ENCODE measurements around the gene SUV39H1. TPM values are rescaled to one million over a fixed set of nuclear protein-coding genes. Genes with fewer than 3 reads are reported as not detected.

SUV39H1 gene
- total and polyA plus RNA-seq, 2 of the 13 experiments (the other 11 are each of a cell fraction or from before 2014, with no cell fraction given): 5.2 to 10.1 TPM

DNA sequence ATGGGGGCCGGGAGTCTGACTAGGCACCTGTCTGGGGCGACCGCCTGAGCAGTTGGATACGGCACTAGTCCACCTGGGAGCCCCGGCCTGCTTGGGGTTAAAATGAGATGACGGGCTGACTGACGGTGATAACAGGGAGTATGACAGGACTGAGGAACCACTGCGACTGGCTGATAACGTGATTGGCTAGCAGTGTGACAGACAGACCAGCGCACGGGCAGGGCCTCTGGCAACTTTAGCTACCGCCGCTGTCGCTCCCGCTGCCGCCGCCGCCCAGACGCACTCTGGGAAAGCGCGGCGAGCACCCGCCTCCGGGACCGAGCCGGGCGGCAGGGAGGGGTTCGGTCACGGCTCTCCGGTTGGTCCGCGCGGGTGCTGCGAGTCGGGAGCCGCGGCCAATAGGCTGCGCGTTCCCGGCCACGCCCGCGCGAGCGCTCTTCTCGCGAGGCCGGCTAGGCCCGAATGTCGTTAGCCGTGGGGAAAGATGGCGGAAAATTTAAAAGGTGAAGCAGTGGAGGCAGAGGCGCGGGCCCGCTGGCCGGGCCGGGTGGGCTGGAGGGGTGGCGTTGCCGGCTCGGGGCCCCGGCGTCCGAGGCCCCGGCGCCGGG lies at the start of gene SUV39H1 (continued):
- TF ChIP-seq POLR2G (IDR thresholded peaks at IDR 0.05; ENCODE audit: low read depth, low read length) (peak; percentile 65), SKI (IDR thresholded peaks at IDR 0.05; ENCODE audit: partially characterized antibody) (peak; percentile 26), CAMTA2 (CRISPR knock-in tag; IDR thresholded peaks at IDR 0.05; ENCODE audit: borderline replicate concordance) (no peak), SAP130 (CRISPR knock-in tag; IDR thresholded peaks at IDR 0.05; ENCODE audit: low read depth) (peak; percentile 86), ZFP36L1 (CRISPR knock-in tag; IDR thresholded peaks at IDR 0.05) (peak; percentile 40; the same call in 1 of the 2 replicates), ZNF230 (CRISPR knock-in tag; IDR thresholded peaks at IDR 0.05) (no peak), SMC3 (IDR thresholded peaks at IDR 0.05; ENCODE audit: low read length) (no peak), CBX2 (IDR thresholded peaks at IDR 0.05; ENCODE audit: low read depth, low read length) (no peak), CBX2 (CRISPR knock-in tag; IDR thresholded peaks at IDR 0.05; ENCODE audit: low read depth) (no peak), ZNF772 (CRISPR knock-in tag; IDR thresholded peaks at IDR 0.05) (no peak), RBFOX2 (IDR thresholded peaks at IDR 0.05; ENCODE audit: low read depth, low read length) (peak; percentile 77), ZSCAN31 (CRISPR knock-in tag; IDR thresholded peaks at IDR 0.05; ENCODE audit: low read depth) (0 out of 2 replicates have a peak, but pooled peaks have one; percentile 49), HNRNPLL (IDR thresholded peaks at IDR 0.05; ENCODE audit: low read depth, low read length, poor library complexity, severe bottlenecking) (peak; percentile 34), RCOR2 (CRISPR knock-in tag; IDR thresholded peaks at IDR 0.05) (no peak), STAG1 (CRISPR knock-in tag; IDR thresholded peaks at IDR 0.05) (0 out of 2 replicates have a peak, but pooled peaks have one; percentile 6), TFDP2 (CRISPR knock-in tag; IDR thresholded peaks at IDR 0.05) (peak; percentile 88), ZMYM4 (CRISPR knock-in tag; IDR thresholded peaks at IDR 0.05) (0 out of 2 replicates have a peak, but pooled peaks have one; percentile 14), KDM2A (CRISPR knock-in tag; IDR thresholded peaks at IDR 0.05; ENCODE audit: borderline replicate concordance, low read depth) (peak; percentile 86), PHF20 (CRISPR knock-in tag; IDR thresholded peaks at IDR 0.05) (no peak), SPEN (CRISPR knock-in tag; IDR thresholded peaks at IDR 0.05; ENCODE audit: low read depth) (no peak), ZNF619 (CRISPR knock-in tag; IDR thresholded peaks at IDR 0.05) (no peak), HIVEP1 (CRISPR knock-in tag; IDR thresholded peaks at IDR 0.05) (no peak), ZNF788 (CRISPR knock-in tag; IDR thresholded peaks at IDR 0.05; ENCODE audit: borderline replicate concordance) (0 out of 2 replicates have a peak, but pooled peaks have one; percentile 12), ZSCAN22 (CRISPR knock-in tag; IDR thresholded peaks at IDR 0.05) (no peak), DRAP1 (CRISPR knock-in tag; IDR thresholded peaks at IDR 0.05) (peak; percentile 36; the same call in 1 of the 2 replicates)
- TF ChIP-seq, protein P1, sequence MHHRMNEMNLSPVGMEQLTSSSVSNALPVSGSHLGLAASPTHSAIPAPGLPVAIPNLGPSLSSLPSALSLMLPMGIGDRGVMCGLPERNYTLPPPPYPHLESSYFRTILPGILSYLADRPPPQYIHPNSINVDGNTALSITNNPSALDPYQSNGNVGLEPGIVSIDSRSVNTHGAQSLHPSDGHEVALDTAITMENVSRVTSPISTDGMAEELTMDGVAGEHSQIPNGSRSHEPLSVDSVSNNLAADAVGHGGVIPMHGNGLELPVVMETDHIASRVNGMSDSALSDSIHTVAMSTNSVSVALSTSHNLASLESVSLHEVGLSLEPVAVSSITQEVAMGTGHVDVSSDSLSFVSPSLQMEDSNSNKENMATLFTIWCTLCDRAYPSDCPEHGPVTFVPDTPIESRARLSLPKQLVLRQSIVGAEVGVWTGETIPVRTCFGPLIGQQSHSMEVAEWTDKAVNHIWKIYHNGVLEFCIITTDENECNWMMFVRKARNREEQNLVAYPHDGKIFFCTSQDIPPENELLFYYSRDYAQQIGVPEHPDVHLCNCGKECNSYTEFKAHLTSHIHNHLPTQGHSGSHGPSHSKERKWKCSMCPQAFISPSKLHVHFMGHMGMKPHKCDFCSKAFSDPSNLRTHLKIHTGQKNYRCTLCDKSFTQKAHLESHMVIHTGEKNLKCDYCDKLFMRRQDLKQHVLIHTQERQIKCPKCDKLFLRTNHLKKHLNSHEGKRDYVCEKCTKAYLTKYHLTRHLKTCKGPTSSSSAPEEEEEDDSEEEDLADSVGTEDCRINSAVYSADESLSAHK (CRISPR knock-in tag; IDR thresholded peaks at IDR 0.05; ENCODE audit: borderline replicate concordance): no peak
- TF ChIP-seq, protein P2, sequence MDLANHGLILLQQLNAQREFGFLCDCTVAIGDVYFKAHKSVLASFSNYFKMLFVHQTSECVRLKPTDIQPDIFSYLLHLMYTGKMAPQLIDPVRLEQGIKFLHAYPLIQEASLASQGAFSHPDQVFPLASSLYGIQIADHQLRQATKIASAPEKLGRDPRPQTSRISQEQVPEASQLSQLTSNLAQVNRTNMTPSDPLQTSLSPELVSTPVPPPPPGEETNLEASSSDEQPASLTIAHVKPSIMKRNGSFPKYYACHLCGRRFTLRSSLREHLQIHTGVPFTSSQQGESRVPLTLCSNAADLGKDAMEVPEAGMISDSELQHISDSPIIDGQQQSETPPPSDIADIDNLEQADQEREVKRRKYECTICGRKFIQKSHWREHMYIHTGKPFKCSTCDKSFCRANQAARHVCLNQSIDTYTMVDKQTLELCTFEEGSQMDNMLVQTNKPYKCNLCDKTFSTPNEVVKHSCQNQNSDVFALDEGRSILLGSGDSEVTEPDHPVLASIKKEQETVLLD (CRISPR knock-in tag; IDR thresholded peaks at IDR 0.05; ENCODE audit: low read depth): peak; percentile 56; the same call in 1 of the 2 replicates
